Uterus (tissue), 2 donors: ENCODE results near the gene OBP2A.

ENCODE experiments used
- POLR2A ChIP-seq, 2 donors: fragments of 450-650 bp; IDR thresholded peaks; one replicate each; pipeline ENCODE4 v1.6.1; 2016; ENCODE audit warnings: antibody characterized with exemption in 2 of 2, mild to moderate bottlenecking in 1 of 2, moderate library complexity in 1 of 2
- TF ChIP-seq, protein P1 (sequence below), 4 experiments: fragments of 200-600 bp in 2 of 4; fragments of 450-650 bp in 2 of 4; sonication (generic) in 2 of 4; IDR thresholded peaks; one replicate each; pipeline ENCODE4 v1.5.1; 2016 to 2019; ENCODE audit warnings: antibody characterized with exemption in 4 of 4, mild to moderate bottlenecking in 2 of 4, moderate library complexity in 1 of 4

GRCh38 chr9:135554718-135555117 is 8.8 kb downstream of the OBP2A start:
- TF ChIP-seq, protein P1, sequence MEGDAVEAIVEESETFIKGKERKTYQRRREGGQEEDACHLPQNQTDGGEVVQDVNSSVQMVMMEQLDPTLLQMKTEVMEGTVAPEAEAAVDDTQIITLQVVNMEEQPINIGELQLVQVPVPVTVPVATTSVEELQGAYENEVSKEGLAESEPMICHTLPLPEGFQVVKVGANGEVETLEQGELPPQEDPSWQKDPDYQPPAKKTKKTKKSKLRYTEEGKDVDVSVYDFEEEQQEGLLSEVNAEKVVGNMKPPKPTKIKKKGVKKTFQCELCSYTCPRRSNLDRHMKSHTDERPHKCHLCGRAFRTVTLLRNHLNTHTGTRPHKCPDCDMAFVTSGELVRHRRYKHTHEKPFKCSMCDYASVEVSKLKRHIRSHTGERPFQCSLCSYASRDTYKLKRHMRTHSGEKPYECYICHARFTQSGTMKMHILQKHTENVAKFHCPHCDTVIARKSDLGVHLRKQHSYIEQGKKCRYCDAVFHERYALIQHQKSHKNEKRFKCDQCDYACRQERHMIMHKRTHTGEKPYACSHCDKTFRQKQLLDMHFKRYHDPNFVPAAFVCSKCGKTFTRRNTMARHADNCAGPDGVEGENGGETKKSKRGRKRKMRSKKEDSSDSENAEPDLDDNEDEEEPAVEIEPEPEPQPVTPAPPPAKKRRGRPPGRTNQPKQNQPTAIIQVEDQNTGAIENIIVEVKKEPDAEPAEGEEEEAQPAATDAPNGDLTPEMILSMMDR (IDR thresholded peaks at IDR 0.05) = no peak
- TF ChIP-seq POLR2A (IDR thresholded peaks at IDR 0.05) = no peak
